H9 (cell line): ENCODE results near the gene RIMBP2. TPM values are rescaled to one million over a fixed set of nuclear protein-coding genes. Genes with fewer than 3 reads are reported as not detected.

Experiments used
- DNase-seq: peaks from one replicate; pipeline ENCODE4 v3.0.0-alpha.2; 2017
- H2AFZ ChIP-seq: one replicate; pipeline ENCODE4 v1.6.1; 2013; ENCODE audit warnings: mild to moderate bottlenecking, low read length, control low read depth, moderate library complexity
- H2AK5ac ChIP-seq: 2 replicates; pipeline ENCODE4 v1.6.1; 2013; ENCODE audit warnings: low read length, control low read depth, mixed read lengths; ENCODE audit not compliant: insufficient read length
- H2BK120ac ChIP-seq: one replicate; pipeline ENCODE4 v1.6.1; 2013; ENCODE audit warnings: low read depth, mild to moderate bottlenecking, low read length, control low read depth, inconsistent platforms; ENCODE audit not compliant: poor library complexity, severe bottlenecking
- H2BK12ac ChIP-seq: 2 replicates; pipeline ENCODE4 v1.6.1; 2013; ENCODE audit warnings: low read length, control low read depth, mixed read lengths, low read depth; ENCODE audit not compliant: insufficient read length
- H2BK15ac ChIP-seq: 2 replicates; pipeline ENCODE4 v1.6.1; 2013; ENCODE audit warnings: low read depth, low read length, control low read depth
- H2BK20ac ChIP-seq: one replicate; pipeline ENCODE4 v1.6.1; 2013; ENCODE audit warnings: low read depth, mild to moderate bottlenecking, low read length, control low read depth, inconsistent platforms; ENCODE audit not compliant: poor library complexity, severe bottlenecking
- H2BK5ac ChIP-seq: 2 replicates; pipeline ENCODE4 v1.6.1; 2013; ENCODE audit warnings: low read length, control low read depth, mixed read lengths; ENCODE audit not compliant: insufficient read length
- H3K14ac ChIP-seq: 2 replicates; pipeline ENCODE4 v1.6.1; 2013; ENCODE audit warnings: low read length, control low read depth; ENCODE audit not compliant: insufficient read depth
- H3K18ac ChIP-seq: 2 replicates; pipeline ENCODE4 v1.6.1; 2013; ENCODE audit warnings: low read depth, mild to moderate bottlenecking, mixed read lengths, low read length, control low read depth; ENCODE audit not compliant: insufficient read length
- H3K23ac ChIP-seq: 2 replicates; pipeline ENCODE4 v1.6.1; 2013; ENCODE audit warnings: low read length, control low read depth, mixed read lengths, low read depth; ENCODE audit not compliant: insufficient read length
- H3K23me2 ChIP-seq: 2 replicates; pipeline ENCODE4 v1.6.1; 2013; ENCODE audit warnings: low read depth, mild to moderate bottlenecking, mixed read lengths, low read length, control low read depth; ENCODE audit not compliant: insufficient read length, poor library complexity, severe bottlenecking
- H3K27ac ChIP-seq: 2 replicates; pipeline ENCODE4 v1.5.1; 2013; ENCODE audit warnings: low read length, control low read depth, mixed read lengths, low read depth; ENCODE audit not compliant: insufficient read length
- H3K27me3 ChIP-seq: 2 replicates; pipeline ENCODE4 v1.6.1; 2013; ENCODE audit warnings: low read length, control low read depth, inconsistent platforms; ENCODE audit not compliant: insufficient read depth
- H3K4ac ChIP-seq: 2 replicates; pipeline ENCODE4 v1.6.1; 2013; ENCODE audit warnings: low read depth, mild to moderate bottlenecking, control low read depth, inconsistent platforms, low read length, moderate library complexity
- H3K4me1 ChIP-seq: 2 replicates; pipeline ENCODE4 v1.6.1; 2013; ENCODE audit warnings: low read length, control low read depth, inconsistent platforms; ENCODE audit not compliant: insufficient read depth
- H3K4me2 ChIP-seq: 2 replicates; pipeline ENCODE4 v1.6.1; 2013; ENCODE audit warnings: low read length, control low read depth, mixed read lengths; ENCODE audit not compliant: insufficient read length, insufficient read depth
- H3K56ac ChIP-seq: 2 replicates; pipeline ENCODE4 v1.6.1; 2013; ENCODE audit warnings: low read depth, mild to moderate bottlenecking, mixed read lengths, low read length, control low read depth; ENCODE audit not compliant: insufficient read length
- H3K79me1 ChIP-seq: 2 replicates; pipeline ENCODE4 v1.6.1; 2013; ENCODE audit warnings: low read depth, mild to moderate bottlenecking, moderate library complexity, low read length, control low read depth, inconsistent platforms; ENCODE audit not compliant: insufficient read depth, poor library complexity, severe bottlenecking
- H3K79me2 ChIP-seq: 2 replicates; pipeline ENCODE4 v1.6.1; 2013; ENCODE audit warnings: low read length, control low read depth, inconsistent platforms; ENCODE audit not compliant: insufficient read depth
- H3K9ac ChIP-seq: 2 replicates; pipeline ENCODE4 v1.6.1; 2013; ENCODE audit warnings: low read length, control low read depth, mixed read lengths; ENCODE audit not compliant: insufficient read length; ENCODE audit errors: extremely low read depth
- H3K9me3 ChIP-seq: one replicate; pipeline ENCODE4 v1.6.1; 2013; ENCODE audit warnings: low read depth, low read length, inconsistent platforms; ENCODE audit not compliant: control insufficient read depth
- H3T11ph ChIP-seq: one replicate; pipeline ENCODE4 v1.6.1; 2013; ENCODE audit warnings: mild to moderate bottlenecking, low read length, control low read depth, inconsistent platforms
- H4K20me1 ChIP-seq: one replicate; pipeline ENCODE4 v1.6.1; 2013; ENCODE audit not compliant: control insufficient read depth, insufficient read length, insufficient read depth
- H4K5ac ChIP-seq: 2 replicates; pipeline ENCODE4 v1.6.1; 2013; ENCODE audit warnings: low read depth, mild to moderate bottlenecking, mixed read lengths, low read length, control low read depth; ENCODE audit not compliant: insufficient read length
- H4K8ac ChIP-seq: replicated peaks from 2 replicates; pipeline ENCODE4 v1.6.1; 2013; ENCODE audit warnings: low read length, control low read depth, mixed read lengths, low read depth; ENCODE audit not compliant: insufficient read length
- H4K91ac ChIP-seq: 2 replicates; pipeline ENCODE4 v1.6.1; 2013; ENCODE audit warnings: low read depth, mild to moderate bottlenecking, moderate library complexity, mixed read lengths, low read length, control low read depth; ENCODE audit not compliant: insufficient read length
- H3K27ac Mint-ChIP-seq, 3 experiments: 2 replicates in 2 of 3; 3 replicates in 1 of 3; pipeline ENCODE4 v1.8.0; 2020 to 2021; ENCODE audit warnings: mixed read lengths in 3 of 3, mild to moderate bottlenecking in 1 of 3, moderate library complexity in 1 of 3
- H3K27me3 Mint-ChIP-seq: 2 replicates; pipeline ENCODE4 v1.8.0; 2021; ENCODE audit warnings: low read depth, mild to moderate bottlenecking, moderate library complexity, mixed read lengths
- H3K36me3 Mint-ChIP-seq, 3 experiments: 2 replicates in 2 of 3; 3 replicates in 1 of 3; pipeline ENCODE4 v1.8.0; 2020 to 2021; ENCODE audit warnings: low read depth in 3 of 3, mixed read lengths in 3 of 3; ENCODE audit not compliant: insufficient read depth in 1 of 3
- H3K4me1 Mint-ChIP-seq, 2 experiments: 2 replicates each; pipeline ENCODE4 v1.8.0; 2020; ENCODE audit warnings: mixed read lengths in 2 of 2
- H3K4me3 Mint-ChIP-seq, 2 experiments: 2 replicates in 1 of 2; 3 replicates in 1 of 2; pipeline ENCODE4 v1.8.0; 2020 to 2021; ENCODE audit warnings: mild to moderate bottlenecking in 2 of 2, mixed read lengths in 2 of 2, moderate library complexity in 1 of 2
- H3K9me3 Mint-ChIP-seq, 2 experiments: 2 replicates in 1 of 2; 3 replicates in 1 of 2; pipeline ENCODE4 v1.8.0; 2020; ENCODE audit warnings: mild to moderate bottlenecking in 2 of 2, mixed read lengths in 2 of 2, moderate library complexity in 1 of 2
- WGBS: extraction: QIAGEN DNeasy Blood & Tissue Kit; methylation state at CpG from one replicate; pipeline ENCODE4 v1.1.7; 2013; ENCODE audit warnings: missing lambda C conversion rate, low lambda C conversion rate, mixed read lengths; ENCODE audit not compliant: insufficient read length; ENCODE audit errors: extremely low coverage; 5-methylcytosine and 5-hydroxymethylcytosine counted together
- total RNA-seq: library from RNA; stranded (reverse); gene quantifications from 2 replicates; pipeline ENCODE4 v1.2.1, GENCODE V29; 2021
- TF ChIP-seq, protein P1 (sequence below): fragments of 200-600 bp; sonication (generic); conservative IDR thresholded peaks from 3 replicates; pipeline ENCODE4 v1.8.0; 2021; ENCODE audit warnings: antibody characterized with exemption, mild to moderate bottlenecking

The RIMBP2 gene
- total RNA-seq, 1 experiment from 2014 or later, result 0.70 TPM

DNA sequence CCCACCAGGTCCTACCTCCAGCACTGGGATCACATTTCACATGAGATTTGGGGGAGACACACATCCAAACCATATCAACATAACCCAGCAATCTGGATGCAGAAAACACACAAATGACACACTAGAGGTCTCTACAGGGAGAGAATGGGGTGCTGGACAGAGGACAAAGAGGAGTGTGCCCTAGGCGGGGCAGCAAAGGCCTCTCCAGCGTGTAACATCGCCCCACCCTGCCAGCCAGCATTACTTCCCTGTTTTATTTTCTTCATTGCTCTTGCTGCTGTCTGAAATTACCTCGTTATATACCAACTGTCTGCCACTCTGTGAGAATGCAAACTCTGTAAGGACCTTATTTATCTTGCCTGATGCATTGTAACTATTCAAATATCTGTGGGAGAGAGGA is 61.1 kb downstream of the RIMBP2 start:
- Histone ChIP-seq H2BK20ac (no peak overlapping the region), H3K18ac (no peak overlapping the region), H4K20me1 (no peaks in the 10 kb centered on the region), H3K4me1 (no peaks in the 10 kb centered on the region), H2BK5ac (no peak overlapping the region), H3T11ph (no peak overlapping the region), H2BK120ac (no peak overlapping the region), H3K79me1 (no peaks in the 10 kb centered on the region), H3K56ac (no peak overlapping the region), H3K14ac (no peak overlapping the region), H2AFZ (no peak overlapping the region), H2BK15ac (no peak overlapping the region), H3K4me2 (no peak overlapping the region), H3K23me2 (no peaks in the 10 kb centered on the region), H3K9ac (no peak overlapping the region), H4K8ac (no peak overlapping the region), H3K27ac (no peak overlapping the region), H3K23ac (no peak overlapping the region), H3K79me2 (no peaks in the 10 kb centered on the region), H4K91ac (no peak overlapping the region), H3K27me3 (no peaks in the 10 kb centered on the region), H3K4ac (no peak overlapping the region), H2BK12ac (no peak overlapping the region), H2AK5ac (no peak overlapping the region), H4K5ac (no peak overlapping the region), H3K9me3 (no peaks in the 10 kb centered on the region)
- H3K27me3 Mint-ChIP-seq, result peaks cover 6% of the 10 kb centered on the region
- DNase-seq, result no peak
- H3K4me1 Mint-ChIP-seq, result peaks cover 10 to 20% of the 10 kb centered on the region in 2 experiments
- TF ChIP-seq, protein P1, sequence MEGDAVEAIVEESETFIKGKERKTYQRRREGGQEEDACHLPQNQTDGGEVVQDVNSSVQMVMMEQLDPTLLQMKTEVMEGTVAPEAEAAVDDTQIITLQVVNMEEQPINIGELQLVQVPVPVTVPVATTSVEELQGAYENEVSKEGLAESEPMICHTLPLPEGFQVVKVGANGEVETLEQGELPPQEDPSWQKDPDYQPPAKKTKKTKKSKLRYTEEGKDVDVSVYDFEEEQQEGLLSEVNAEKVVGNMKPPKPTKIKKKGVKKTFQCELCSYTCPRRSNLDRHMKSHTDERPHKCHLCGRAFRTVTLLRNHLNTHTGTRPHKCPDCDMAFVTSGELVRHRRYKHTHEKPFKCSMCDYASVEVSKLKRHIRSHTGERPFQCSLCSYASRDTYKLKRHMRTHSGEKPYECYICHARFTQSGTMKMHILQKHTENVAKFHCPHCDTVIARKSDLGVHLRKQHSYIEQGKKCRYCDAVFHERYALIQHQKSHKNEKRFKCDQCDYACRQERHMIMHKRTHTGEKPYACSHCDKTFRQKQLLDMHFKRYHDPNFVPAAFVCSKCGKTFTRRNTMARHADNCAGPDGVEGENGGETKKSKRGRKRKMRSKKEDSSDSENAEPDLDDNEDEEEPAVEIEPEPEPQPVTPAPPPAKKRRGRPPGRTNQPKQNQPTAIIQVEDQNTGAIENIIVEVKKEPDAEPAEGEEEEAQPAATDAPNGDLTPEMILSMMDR, result no peak
- H3K4me3 Mint-ChIP-seq, result no peak overlapping the region
- no CpG with 5 or more reads among the region's 4 CpGs for WGBS
- H3K9me3 Mint-ChIP-seq, result peaks cover 6% of the 10 kb centered on the region in 2 experiments; a peak in 4 of 5 replicates
- H3K27ac Mint-ChIP-seq, result no peak overlapping the region
- H3K36me3 Mint-ChIP-seq, result peaks cover 0 to 5% (median 2%) of the 10 kb centered on the region in 3 experiments; a peak in 2 of 7 replicates
